HepG2 (cell line): ENCODE data around the gene FAAP100. TPM values are rescaled to one million over a fixed set of nuclear protein-coding genes. Genes with fewer than 3 reads are reported as not detected.

ENCODE experiments used
- CC2D1A ChIP-seq: sonication (generic); formaldehyde crosslinking; IDR thresholded peaks from 2 replicates; pipeline ENCODE4 v1.8.1; 2023; ENCODE audit warnings: mild to moderate bottlenecking, missing genetic modification reagents
- CENPT ChIP-seq: sonication (generic); formaldehyde crosslinking; IDR thresholded peaks from 2 replicates; pipeline ENCODE4 v1.8.0; 2022; ENCODE audit warnings: low read depth, mild to moderate bottlenecking, moderate library complexity, missing genetic modification reagents
- CTCF ChIP-seq: sonication (generic); formaldehyde crosslinking; IDR thresholded peaks from 2 replicates; pipeline ENCODE4 v1.5.0; 2020; ENCODE audit warnings: mild to moderate bottlenecking, missing genetic modification reagents, moderate library complexity
- FOSL1 ChIP-seq: sonication (generic); formaldehyde crosslinking; IDR thresholded peaks from 2 replicates; pipeline ENCODE4 v1.9.0; 2021; ENCODE audit warnings: missing genetic modification reagents, borderline replicate concordance
- FOXO4 ChIP-seq: sonication (generic); formaldehyde crosslinking; conservative IDR thresholded peaks from 2 replicates; pipeline ENCODE4 v1.8.1; 2023; ENCODE audit warnings: missing genetic modification reagents
- HOXA7 ChIP-seq: sonication (generic); formaldehyde crosslinking; IDR thresholded peaks from 2 replicates; pipeline ENCODE4 v1.8.1; 2022; ENCODE audit warnings: mild to moderate bottlenecking, missing genetic modification reagents, moderate library complexity
- ISX ChIP-seq: sonication (generic); formaldehyde crosslinking; conservative IDR thresholded peaks from 2 replicates; pipeline ENCODE4 v1.5.0; 2020; ENCODE audit warnings: missing genetic modification reagents
- KDM3A ChIP-seq: IDR thresholded peaks from 2 replicates; pipeline ENCODE4 v1.6.1; 2018; ENCODE audit warnings: low read depth, missing compliant biosample characterization
- NBN ChIP-seq: fragments of 450-650 bp; conservative IDR thresholded peaks from 2 replicates; pipeline ENCODE4 v1.6.1; 2017
- NFE2L2 ChIP-seq: fragments of 150-350 bp; IDR thresholded peaks from 2 replicates; pipeline ENCODE4 v1.6.1; 2014; ENCODE audit warnings: low read length
- PAWR ChIP-seq: sonication (generic); formaldehyde crosslinking; IDR thresholded peaks from 2 replicates; pipeline ENCODE4 v1.4.0; 2020; ENCODE audit warnings: missing genetic modification reagents, mild to moderate bottlenecking, borderline replicate concordance
- PRDM4 ChIP-seq: sonication (generic); formaldehyde crosslinking; IDR thresholded peaks from 2 replicates; pipeline ENCODE4 v1.9.0; 2021; ENCODE audit warnings: missing genetic modification reagents, borderline replicate concordance
- TCF7 ChIP-seq: sonication (generic); IDR thresholded peaks from 2 replicates; pipeline ENCODE4 v1.6.1; 2016; ENCODE audit warnings: antibody characterized with exemption, low read depth
- ZFP41 ChIP-seq: sonication (generic); formaldehyde crosslinking; IDR thresholded peaks from 2 replicates; pipeline ENCODE4 v1.4.0; 2020; ENCODE audit warnings: mild to moderate bottlenecking, missing genetic modification reagents, borderline replicate concordance
- ZIK1 ChIP-seq: sonication (generic); formaldehyde crosslinking; IDR thresholded peaks from 2 replicates; pipeline ENCODE4 v1.5.0; 2020; ENCODE audit warnings: mild to moderate bottlenecking, low read depth, missing genetic modification reagents, borderline replicate concordance
- ZNF142 ChIP-seq: sonication (generic); formaldehyde crosslinking; IDR thresholded peaks from 2 replicates; pipeline ENCODE4 v1.4.0; 2020; ENCODE audit warnings: missing genetic modification reagents
- ZNF317 ChIP-seq: sonication (generic); formaldehyde crosslinking; IDR thresholded peaks from 2 replicates; pipeline ENCODE4 v1.5.0; 2020; ENCODE audit warnings: mild to moderate bottlenecking, missing genetic modification reagents
- ZNF768 ChIP-seq: sonication (generic); formaldehyde crosslinking; IDR thresholded peaks from 2 replicates; pipeline ENCODE4 v1.4.0; 2020; ENCODE audit warnings: missing genetic modification reagents
- ZNF776 ChIP-seq: sonication (generic); formaldehyde crosslinking; IDR thresholded peaks from 2 replicates; pipeline ENCODE4 v1.4.0; 2020; ENCODE audit warnings: mild to moderate bottlenecking, missing genetic modification reagents
- polyA plus RNA-seq, 8 experiments: library from polyadenylated mRNA; depleted of rRNA in 3 of 8; stranded (reverse) in 7 of 8; unstranded in 1 of 8; fragments of >200 nt; fragmentation: Illumina TruSeq in 4 of 8; extraction: Trizol in 4 of 8; gene quantifications; 2 replicates each; pipeline versions ENCODE4 v1.2.1 to v1.2.3, GENCODE V29; 2011 to 2016; ENCODE audit warnings: low read depth in 4 of 8, missing spikeins in 1 of 8, mixed read lengths in 1 of 8; ENCODE audit not compliant: insufficient read depth in 1 of 8
- total RNA-seq, 5 experiments: library from RNA; depleted of rRNA; stranded (reverse); fragments of >200 nt; fragmentation: Illumina TruSeq; extraction: Trizol; gene quantifications; 2 replicates each; pipeline ENCODE4 v1.2.3, GENCODE V29; 2016; ENCODE audit warnings: low read depth in 1 of 5

The FAAP100 gene
- total and polyA plus RNA-seq, 2 of the 13 experiments (the other 11 are each of a cell fraction or from before 2014, with no cell fraction given) = 7.6 to 20.8 TPM

- TF ChIP-seq CTCF (CRISPR knock-in tag) (0 out of 2 replicates have a peak, but pooled peaks have one; percentile 16), HOXA7 (CRISPR knock-in tag) (no peak), FOXO4 (CRISPR knock-in tag) (no peak), ZNF776 (CRISPR knock-in tag) (no peak), CC2D1A (CRISPR knock-in tag) (no peak), KDM3A (no peak), ZNF768 (CRISPR knock-in tag) (peak; percentile 11; the same call in 1 of the 2 replicates), NFE2L2 (peak; percentile 72; the same call in 1 of the 2 replicates), ZNF317 (CRISPR knock-in tag) (no peak), NBN (no peak), ZNF142 (no peak), ZFP41 (CRISPR knock-in tag) (no peak), TCF7 (no peak), ISX (CRISPR knock-in tag) (no peak), FOSL1 (CRISPR knock-in tag) (peak; percentile 81; the same call in 1 of the 2 replicates), PAWR (CRISPR knock-in tag) (no peak), CENPT (no peak), ZIK1 (CRISPR knock-in tag) (no peak), PRDM4 (no peak)
These were observed 24.6 kb upstream of the FAAP100 start (continued) for GRCh38 chr17:81576621-81577277.
